Neural cell (in vitro differentiated cells): ENCODE data around the gene LUZP1. TPM values are rescaled to one million over a fixed set of nuclear protein-coding genes. Genes with fewer than 3 reads are reported as not detected.

Source experiments
- H2AFZ ChIP-seq: fragments of 200-600, 300-800 bp; sonication (generic), shearing (Covaris generic); 2 replicates; pipeline ENCODE4 v1.6.0; 2014; ENCODE audit warnings: low read depth, mild to moderate bottlenecking, antibody characterized with exemption, low read length, moderate library complexity
- H3F3A ChIP-seq: fragments of 200-600 bp; shearing (Covaris generic); 2 replicates; pipeline ENCODE4 v1.6.1; 2016; ENCODE audit warnings: mild to moderate bottlenecking, moderate library complexity, mixed read lengths, antibody characterized with exemption, low read length; ENCODE audit not compliant: insufficient read depth, poor library complexity, severe bottlenecking
- H3K27ac ChIP-seq: fragments of 200-600, 300-800 bp; sonication (generic), shearing (Covaris generic); 2 replicates; pipeline ENCODE4 v1.5.1; 2014; ENCODE audit warnings: mild to moderate bottlenecking, low read length, moderate library complexity
- H3K27me3 ChIP-seq: fragments of 300-800, 200-600 bp; sonication (generic), shearing (Covaris generic); 2 replicates; pipeline ENCODE4 v1.6.0; 2014; ENCODE audit warnings: mild to moderate bottlenecking, low read depth, low read length, moderate library complexity; ENCODE audit not compliant: insufficient read depth
- H3K36me3 ChIP-seq: fragments of 300-800, 200-600 bp; sonication (generic), shearing (Covaris generic); 2 replicates; pipeline ENCODE4 v1.5.1; 2014; ENCODE audit warnings: mild to moderate bottlenecking, antibody characterized with exemption, low read length, moderate library complexity; ENCODE audit not compliant: insufficient read depth
- H3K4me2 ChIP-seq: fragments of 300-800, 200-600 bp; sonication (generic), shearing (Covaris generic); 2 replicates; pipeline ENCODE4 v1.6.0; 2014; ENCODE audit warnings: mild to moderate bottlenecking, low read length
- H3K4me3 ChIP-seq: fragments of 300-800, 200-600 bp; sonication (generic), shearing (Covaris generic); 2 replicates; pipeline ENCODE4 v1.5.1; 2014; ENCODE audit warnings: mild to moderate bottlenecking, low read length, moderate library complexity
- H3K79me2 ChIP-seq: fragments of 200-600 bp; shearing (Covaris generic); replicated peaks from 2 replicates; pipeline ENCODE4 v1.6.0; 2014; ENCODE audit warnings: mild to moderate bottlenecking, low read length, moderate library complexity; ENCODE audit not compliant: insufficient read depth
- H3K9ac ChIP-seq: fragments of 300-800, 200-600 bp; sonication (generic), shearing (Covaris generic); 2 replicates; pipeline ENCODE4 v1.6.1; 2016; ENCODE audit warnings: mild to moderate bottlenecking, low read length, mixed read lengths
- H3K9me2 ChIP-seq: fragments of 200-600 bp; shearing (Covaris generic); 2 replicates; pipeline ENCODE4 v1.6.1; 2016; ENCODE audit warnings: mild to moderate bottlenecking, low read length, mixed read lengths; ENCODE audit not compliant: insufficient read depth
- H3K9me3 ChIP-seq: fragments of 200-600, 300-800 bp; sonication (generic), shearing (Covaris generic); 2 replicates; pipeline ENCODE4 v1.6.1; 2016; ENCODE audit warnings: mild to moderate bottlenecking, mixed run types, low read length, moderate library complexity, mixed read lengths
- H4K20me1 ChIP-seq: fragments of 200-600 bp; shearing (Covaris generic); 2 replicates; pipeline ENCODE4 v1.6.1; 2016; ENCODE audit warnings: mild to moderate bottlenecking, mixed run types; ENCODE audit not compliant: insufficient read depth
- CTCF ChIP-seq: fragments of 450-650 bp; IDR thresholded peaks from 2 replicates; pipeline ENCODE4 v1.5.1; 2014; ENCODE audit warnings: antibody characterized with exemption, mild to moderate bottlenecking, moderate library complexity; ENCODE audit not compliant: poor library complexity, severe bottlenecking
- EP300 ChIP-seq: fragments of 450-650 bp; conservative IDR thresholded peaks from 2 replicates; pipeline ENCODE4 v1.6.1; 2014; ENCODE audit warnings: antibody characterized with exemption, mild to moderate bottlenecking, moderate library complexity; ENCODE audit not compliant: poor library complexity, severe bottlenecking
- EZH2 ChIP-seq: fragments of 200-600, 300-800 bp; shearing (Covaris generic), sonication (generic); IDR thresholded peaks from 2 replicates; pipeline ENCODE4 v1.6.1; 2014; ENCODE audit warnings: antibody characterized with exemption, low read length, borderline replicate concordance, mild to moderate bottlenecking; ENCODE audit not compliant: insufficient read depth, poor library complexity, severe bottlenecking
- MXI1 ChIP-seq: fragments of 450-650 bp; conservative IDR thresholded peaks from 2 replicates; pipeline ENCODE4 v1.6.1; 2014; ENCODE audit warnings: antibody characterized with exemption, mild to moderate bottlenecking; ENCODE audit not compliant: poor library complexity, severe bottlenecking
- POLR2AphosphoS5 ChIP-seq: IDR thresholded peaks from 2 replicates; pipeline ENCODE4 v1.6.1; 2012
- RAD21 ChIP-seq: fragments of 450-650 bp; conservative IDR thresholded peaks from 2 replicates; pipeline ENCODE4 v1.6.1; 2014; ENCODE audit warnings: antibody characterized with exemption, mild to moderate bottlenecking, moderate library complexity
- REST ChIP-seq: IDR thresholded peaks from 2 replicates; pipeline ENCODE4 v1.6.1; 2012; ENCODE audit warnings: borderline replicate concordance
- SMC3 ChIP-seq: fragments of 450-650 bp; conservative IDR thresholded peaks from 2 replicates; pipeline ENCODE4 v1.6.1; 2014; ENCODE audit warnings: antibody characterized with exemption, mild to moderate bottlenecking, moderate library complexity; ENCODE audit not compliant: poor library complexity
- TAF1 ChIP-seq: IDR thresholded peaks from 2 replicates; pipeline ENCODE4 v1.6.1; 2012; ENCODE audit warnings: low read depth
- polyA plus RNA-seq: library from polyadenylated mRNA; depleted of rRNA; stranded (reverse); fragments of >200 nt; gene quantifications from 2 replicates; pipeline ENCODE4 v1.2.3, GENCODE V29; 2014

The LUZP1 gene
- polyA plus RNA-seq, 1 donor from 2014 or later: 2.3 TPM

DNA sequence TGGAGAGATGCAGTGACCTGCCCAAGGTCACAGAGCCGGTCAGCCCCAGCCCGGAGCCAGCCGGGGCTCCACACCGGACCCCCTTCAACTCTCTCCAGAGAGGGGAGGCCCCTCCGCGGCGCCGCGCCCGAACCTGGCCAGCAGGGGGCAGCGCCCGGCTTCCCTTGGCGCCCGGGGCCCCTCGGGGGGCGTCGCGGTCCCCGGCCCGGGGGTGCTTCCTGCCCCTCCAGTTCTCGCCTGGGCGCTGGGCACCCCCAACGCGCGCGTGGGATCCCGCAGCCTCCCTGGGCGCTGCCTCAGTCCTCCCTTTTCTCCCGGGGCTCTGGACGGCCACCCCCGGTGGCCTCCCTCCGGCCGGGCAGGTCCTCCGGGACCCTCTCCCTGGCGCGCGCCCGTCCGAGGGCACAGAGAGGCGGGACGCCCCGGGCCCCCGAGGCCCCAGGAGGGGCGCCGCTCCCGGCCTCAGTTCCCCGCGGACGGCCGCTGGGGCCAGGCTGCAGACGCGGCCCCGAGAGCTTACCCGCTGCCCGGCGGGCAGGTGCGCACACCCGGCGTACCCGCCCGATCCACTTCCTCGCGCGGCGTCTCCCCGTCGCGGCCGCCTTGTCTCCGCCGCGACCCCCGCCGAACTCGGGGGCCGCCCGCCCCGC lies 48.2 kb upstream of the LUZP1 start:
- Histone ChIP-seq H3K27me3 (peaks cover 38% of the 10 kb centered on the region), H3K9ac (no peak overlapping the region)

More for the DNA sequence above, 48.2 kb upstream of the LUZP1 start:
- H3K9me2 ChIP-seq: no peaks in the 10 kb centered on the region
- H3K27ac ChIP-seq: no peak overlapping the region
- H3K36me3 ChIP-seq: no peaks in the 10 kb centered on the region
- no peaks in the 10 kb centered on the region for H3K9me3 ChIP-seq
- no peaks in the 10 kb centered on the region for H3K79me2 ChIP-seq
- peak overlapping the region; percentile 55 for H3K4me3 ChIP-seq
- no peak for TF ChIP-seq POLR2AphosphoS5
- peak; percentile 64 for TF ChIP-seq CTCF
- peak; percentile 34 for TF ChIP-seq RAD21
- no peak for TF ChIP-seq EP300
- no peak for TF ChIP-seq REST
- TF ChIP-seq SMC3: peak; percentile 46
- TF ChIP-seq MXI1: no peak
- no peak for TF ChIP-seq TAF1
- no peak for TF ChIP-seq EZH2
- no peak overlapping the region for H2AFZ ChIP-seq
- no peak overlapping the region for H3K4me2 ChIP-seq
- H4K20me1 ChIP-seq: no peaks in the 10 kb centered on the region
- no peaks in the 10 kb centered on the region for H3F3A ChIP-seq
